SK-N-SH treated with all-trans-retinoic acid at 6 μM for 48 hours (cell line): Measurements from ENCODE around the gene TMEM167A.

ENCODE experiments used
- ARNTL ChIP-seq: fragments of 450-650 bp; formaldehyde crosslinking; IDR thresholded peaks from 2 replicates; pipeline ENCODE4 v1.5.0; 2020; ENCODE audit warnings: low read depth, mild to moderate bottlenecking, moderate library complexity, borderline replicate concordance
- BACH2 ChIP-seq: fragments of 250-450 bp; sonication (Bioruptor Pico); IDR thresholded peaks from 2 replicates; pipeline ENCODE4 v1.9.0; 2021; ENCODE audit warnings: mild to moderate bottlenecking, borderline replicate concordance
- CREB5 ChIP-seq: fragments of 250-450 bp; sonication (Bioruptor Pico); IDR thresholded peaks from 2 replicates; pipeline ENCODE4 v1.5.1; 2020; ENCODE audit warnings: low read depth, mild to moderate bottlenecking, moderate library complexity
- ESRRG ChIP-seq: fragments of 250-450 bp; sonication (Bioruptor Pico); IDR thresholded peaks from 2 replicates; pipeline ENCODE4 v1.6.1; 2021; ENCODE audit warnings: mild to moderate bottlenecking
- GLIS3 ChIP-seq: fragments of 250-450 bp; sonication (Bioruptor Pico); IDR thresholded peaks from 2 replicates; pipeline ENCODE4 v1.5.0; 2020; ENCODE audit warnings: mild to moderate bottlenecking, moderate library complexity
- PATZ1 ChIP-seq: fragments of 250-450 bp; sonication (Bioruptor Pico); IDR thresholded peaks from 2 replicates; pipeline ENCODE4 v1.8.0; 2020; ENCODE audit warnings: mild to moderate bottlenecking, moderate library complexity, borderline replicate concordance
- RARB ChIP-seq: fragments of 250-450 bp; sonication (Bioruptor Pico); IDR thresholded peaks from 2 replicates; pipeline ENCODE4 v1.8.0; 2021; ENCODE audit warnings: mild to moderate bottlenecking, moderate library complexity
- TCF4 ChIP-seq: fragments of 250-450 bp; sonication (Bioruptor Pico); IDR thresholded peaks from 2 replicates; pipeline ENCODE4 v1.8.0; 2021; ENCODE audit warnings: mild to moderate bottlenecking, moderate library complexity, borderline replicate concordance
- TSHZ2 ChIP-seq: fragments of 250-450 bp; sonication (Bioruptor Pico); IDR thresholded peaks from 2 replicates; pipeline ENCODE4 v1.5.0; 2020; ENCODE audit warnings: mild to moderate bottlenecking, moderate library complexity
- ZC3H10 ChIP-seq: fragments of 250-450 bp; sonication (Bioruptor Pico); IDR thresholded peaks from 2 replicates; pipeline ENCODE4 v1.5.1; 2021; ENCODE audit warnings: mild to moderate bottlenecking, moderate library complexity
- ZFP3 ChIP-seq: fragments of 250-450 bp; sonication (Bioruptor Pico); IDR thresholded peaks from 2 replicates; pipeline ENCODE4 v1.5.0; 2020; ENCODE audit warnings: mild to moderate bottlenecking, moderate library complexity
- ZFP30 ChIP-seq: fragments of 450-650 bp; formaldehyde crosslinking; IDR thresholded peaks from 2 replicates; pipeline ENCODE4 v1.5.0; 2022; ENCODE audit warnings: mild to moderate bottlenecking, moderate library complexity

DNA sequence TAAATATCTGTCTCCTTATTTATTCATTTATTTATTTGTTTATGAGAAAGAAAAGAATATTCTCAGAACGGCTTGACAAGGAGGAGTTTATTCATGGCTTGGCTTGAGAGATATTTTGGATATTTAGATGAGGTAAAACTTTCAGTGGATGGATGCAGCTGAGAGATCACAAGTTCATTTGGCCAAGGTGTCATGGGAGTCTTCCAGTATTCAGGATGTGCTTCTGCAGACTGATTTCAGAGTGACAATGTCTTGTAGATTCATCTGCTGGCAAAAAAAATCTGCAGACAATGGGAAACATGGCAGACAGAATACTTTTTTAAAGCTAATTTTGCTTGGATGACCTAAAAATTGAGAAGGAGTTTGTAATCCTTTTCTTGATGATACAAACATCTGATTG lies 38.6 kb upstream of the TMEM167A start:
- TF ChIP-seq ESRRG (CRISPR knock-in tag) (no peak), RARB (CRISPR knock-in tag) (no peak), ZFP3 (no peak), PATZ1 (CRISPR knock-in tag) (no peak), TCF4 (CRISPR knock-in tag) (no peak), ZFP30 (CRISPR knock-in tag) (no peak), ARNTL (CRISPR knock-in tag) (no peak), GLIS3 (CRISPR knock-in tag) (no peak), TSHZ2 (CRISPR knock-in tag) (no peak), BACH2 (CRISPR knock-in tag) (no peak), CREB5 (CRISPR knock-in tag) (no peak), ZC3H10 (no peak)
